NB4 (cell line): Measurements from ENCODE around the gene FBXL22.

Source experiments
- DNase-seq: peaks from one replicate; pipeline ENCODE4 v3.0.0; 2010; ENCODE audit warnings: low read depth
- H3K4me3 ChIP-seq: one replicate; pipeline ENCODE4 v1.5.1; 2011; ENCODE audit warnings: mild to moderate bottlenecking, low read depth, low read length, moderate library complexity
- CTCF ChIP-seq: IDR thresholded peaks from one replicate; pipeline ENCODE4 v1.5.1; 2012; ENCODE audit warnings: low read depth, low read length
- MAX ChIP-seq: IDR thresholded peaks from 2 replicates; pipeline ENCODE4 v1.6.1; 2011; ENCODE audit warnings: low read depth, low read length
- MYC ChIP-seq: IDR thresholded peaks from 2 replicates; pipeline ENCODE4 v1.6.1; 2011; ENCODE audit warnings: low read depth, low read length
- POLR2A ChIP-seq: IDR thresholded peaks from 2 replicates; pipeline ENCODE4 v1.6.1; 2011; ENCODE audit warnings: mild to moderate bottlenecking; ENCODE audit not compliant: insufficient read length; ENCODE audit errors: extremely low read depth

FBXL22 gene

GRCh38 chr15:63599401-63600000 is 2.3 kb downstream of the FBXL22 start:
- peak overlapping the region; percentile 81 for H3K4me3 ChIP-seq
- peak; percentile 66 for DNase-seq

DNA sequence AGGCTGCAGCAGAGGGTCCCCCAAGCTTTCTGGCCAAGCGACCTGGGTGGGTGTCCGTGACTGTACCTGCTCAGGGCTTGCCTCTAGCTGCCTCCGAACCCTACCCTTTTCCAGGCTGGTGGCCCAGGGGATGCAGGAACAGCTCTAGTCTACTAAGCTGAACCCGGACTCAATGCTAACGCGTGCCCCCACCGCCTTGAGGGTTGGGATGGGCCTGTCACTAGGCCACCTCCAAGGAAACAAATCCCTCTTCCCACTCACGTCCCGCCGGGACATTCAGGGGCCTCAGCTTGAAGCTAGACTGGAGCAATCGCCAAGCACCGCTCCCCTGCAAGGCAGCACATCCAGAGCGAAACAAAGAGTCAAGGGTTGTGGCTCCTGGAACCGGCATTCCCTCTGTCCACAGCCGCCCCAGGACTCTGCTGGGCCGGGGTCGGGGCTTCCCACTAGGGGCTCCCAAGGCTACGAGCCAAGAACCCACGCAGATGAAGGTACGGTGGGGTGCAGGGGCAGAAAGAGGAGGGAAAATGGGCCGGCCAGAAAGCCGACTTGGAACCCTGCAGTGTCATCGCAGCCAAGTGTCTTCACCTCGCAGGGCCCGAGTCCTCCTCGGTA is 2.9 kb downstream of the FBXL22 start:
- TF ChIP-seq CTCF: no peak
- no peak for TF ChIP-seq MAX
- TF ChIP-seq MYC: no peak
- no peak for TF ChIP-seq POLR2A
- DNase-seq: peak; percentile 47
- H3K4me3 ChIP-seq: peak overlapping the region; percentile 81

More at GRCh38 chr15:63599401-63600000, 2.3 kb downstream of the FBXL22 start:
- TF ChIP-seq MYC (no peak), CTCF (peak; percentile 47)

GRCh38 chr15:63600616-63601025 is 3.4 kb downstream of the FBXL22 start:
- DNase-seq: peak; percentile 95
- H3K4me3 ChIP-seq: peak overlapping the region; percentile 81
- peak; percentile 100 for TF ChIP-seq MYC
- peak; percentile 98 for TF ChIP-seq POLR2A
- TF ChIP-seq CTCF: no peak
- peak; percentile 99 for TF ChIP-seq MAX

- peak; percentile 67 for DNase-seq
Observed at GRCh38 chr15:63601026-63601703, 4.0 kb downstream of the FBXL22 start.

DNA sequence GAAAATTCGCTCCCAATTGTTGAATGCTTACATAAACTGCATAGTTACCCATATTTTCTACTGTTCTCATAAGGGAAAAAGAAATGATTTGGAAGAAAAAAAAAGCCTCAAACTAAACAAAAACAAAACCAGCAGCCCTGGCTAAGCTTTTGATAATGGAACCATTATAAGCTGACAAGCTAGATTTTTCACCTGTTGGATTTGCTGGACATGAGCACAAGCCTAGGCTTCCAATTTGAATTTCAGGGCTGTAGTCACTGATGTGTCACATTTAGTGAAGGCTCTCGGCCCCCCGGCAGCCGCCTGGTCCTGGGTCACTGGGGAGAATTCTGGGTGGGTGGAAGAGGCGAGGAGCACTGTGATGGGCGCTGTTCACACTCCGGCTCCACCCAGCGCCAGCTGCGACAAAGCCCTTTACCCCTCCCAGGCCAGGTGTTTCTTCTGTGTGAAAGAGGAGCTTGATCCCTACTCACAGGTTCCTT is 4.6 kb downstream of the FBXL22 start:
- TF ChIP-seq POLR2A (no peak), CTCF (no peak), MYC (no peak), MAX (no peak)
- H3K4me3 ChIP-seq: peak overlapping the region; percentile 80
- no peak for DNase-seq

More at GRCh38 chr15:63601026-63601703, 4.0 kb downstream of the FBXL22 start:
- no peak for TF ChIP-seq MAX
- no peak for TF ChIP-seq MYC
- TF ChIP-seq POLR2A: no peak
- TF ChIP-seq CTCF: no peak
- peak overlapping the region; percentile 80 for H3K4me3 ChIP-seq
